ENCODE data around the gene RASSF1. TPM values are rescaled to one million over a fixed set of nuclear protein-coding genes. Genes with fewer than 3 reads are reported as not detected.

RASSF1 gene
- total RNA-seq, 2 experiments from 2014 or later, result 37.5 to 38.5 TPM

- no peak overlapping the region for H3K27ac Mint-ChIP-seq
Measured at GRCh38 chr3:50302095-50303012, 38.3 kb downstream of the RASSF1 start.

GRCh38 chr3:50300681-50301254 is 39.9 kb downstream of the RASSF1 start:
- no peaks in the 10 kb centered on the region for H3K9me3 Mint-ChIP-seq
- peaks cover 2% of the 10 kb centered on the region for H3K36me3 Mint-ChIP-seq (ENCODE audit: low read depth)
- DNase-seq, result no peak
- intact Hi-C loops (cut with micrococcal nuclease), result no loop called here
- H3K4me3 Mint-ChIP-seq, result peak overlapping the region; percentile 99
- CTCF ChIA-PET, result interaction anchor here (0.6 to 2.1 kb wide), 3 partner anchors 20 to 109 kb away, joined by 3 to 12 read pairs (median 3); no protein-coding TSS in a partner anchor
- H3K27ac Mint-ChIP-seq, result peak overlapping the region; percentile 97
- peaks cover 31% of the 10 kb centered on the region for H3K4me1 Mint-ChIP-seq (ENCODE audit: low read depth)
- H3K27me3 Mint-ChIP-seq (ENCODE audit: low read depth), result no peaks in the 10 kb centered on the region

More at GRCh38 chr3:50302095-50303012, 38.3 kb downstream of the RASSF1 start:
- Mint-ChIP-seq H3K36me3 (ENCODE audit: low read depth) (peaks cover 2% of the 10 kb centered on the region), H3K27me3 (ENCODE audit: low read depth) (no peaks in the 10 kb centered on the region), H3K4me1 (ENCODE audit: low read depth) (peaks cover 31% of the 10 kb centered on the region), H3K9me3 (no peaks in the 10 kb centered on the region), H3K4me3 (no peak overlapping the region)
- CTCF ChIA-PET, result interaction anchor here (1.4 kb wide), 1 partner anchor 74 kb away, joined by 4 read pairs; no protein-coding TSS in a partner anchor
- DNase-seq, result no peak
- intact Hi-C loops (cut with micrococcal nuclease), result no loop called here

- intact Hi-C loops (cut with micrococcal nuclease), result loop anchor here (1.0 to 2.0 kb wide), 8 partner anchors 21 to 359 kb away; partner anchors contain the start of genes GNAI2, RBM6 and TMEM115
- H3K27ac Mint-ChIP-seq, result peak overlapping the region; percentile 97
- DNase-seq, result peak; percentile 23
Measured at GRCh38 chr3:50299929-50300680, 40.5 kb downstream of the RASSF1 start.

GRCh38 chr3:50299638-50299928 is 41.1 kb downstream of the RASSF1 start:
- H3K4me3 Mint-ChIP-seq, result peak overlapping the region; percentile 99
- H3K27me3 Mint-ChIP-seq (ENCODE audit: low read depth), result no peaks in the 10 kb centered on the region
- no peaks in the 10 kb centered on the region for H3K9me3 Mint-ChIP-seq
- intact Hi-C loops (cut with micrococcal nuclease), result loop anchor here (1.0 to 2.0 kb wide), 8 partner anchors 22 to 359 kb away; partner anchors contain the start of genes GNAI2, RBM6 and TMEM115
- H3K36me3 Mint-ChIP-seq (ENCODE audit: low read depth), result peaks cover 2% of the 10 kb centered on the region
- CTCF ChIA-PET, result interaction anchor here (0.6 to 2.3 kb wide), 9 partner anchors 21 to 198 kb away, joined by 3 to 15 read pairs (median 6); partner anchors contain the start of gene RASSF1
- DNase-seq, result no peak
- H3K27ac Mint-ChIP-seq, result peak overlapping the region; percentile 97
- peaks cover 27% of the 10 kb centered on the region for H3K4me1 Mint-ChIP-seq (ENCODE audit: low read depth)

More at GRCh38 chr3:50299929-50300680, 40.5 kb downstream of the RASSF1 start:
- H3K9me3 Mint-ChIP-seq, result no peaks in the 10 kb centered on the region
- CTCF ChIA-PET, result interaction anchor here (0.6 to 2.3 kb wide), 9 partner anchors 20 to 108 kb away, joined by 3 to 15 read pairs (median 6); no protein-coding TSS in a partner anchor
- peaks cover 31% of the 10 kb centered on the region for H3K4me1 Mint-ChIP-seq (ENCODE audit: low read depth)
- H3K4me3 Mint-ChIP-seq, result peak overlapping the region; percentile 99
- no peaks in the 10 kb centered on the region for H3K27me3 Mint-ChIP-seq (ENCODE audit: low read depth)
- peaks cover 2% of the 10 kb centered on the region for H3K36me3 Mint-ChIP-seq (ENCODE audit: low read depth)

- intact Hi-C loops (cut with micrococcal nuclease), result loop anchor here (1.0 to 2.0 kb wide), 8 partner anchors 22 to 358 kb away; partner anchors contain the start of genes GNAI2, RBM6 and TMEM115
- Mint-ChIP-seq H3K9me3 (no peaks in the 10 kb centered on the region), H3K27ac (peak within 1 kb of the TSS; percentile 97), H3K36me3 (ENCODE audit: low read depth) (peaks cover 2% of the 10 kb centered on the region), H3K4me1 (ENCODE audit: low read depth) (peaks cover 25% of the 10 kb centered on the region), H3K4me3 (peak within 1 kb of the TSS; percentile 99), H3K27me3 (ENCODE audit: low read depth) (no peaks in the 10 kb centered on the region)
- CTCF ChIA-PET, result interaction anchor here (0.6 to 2.3 kb wide), 10 partner anchors 16 to 199 kb away, joined by 3 to 15 read pairs (median 5); partner anchors contain the start of gene RASSF1
- DNase-seq, result peak; percentile 100
Measured at GRCh38 chr3:50298836-50299637, 41.6 kb downstream of the RASSF1 start, which contains the start of the genes HYAL3 and NAA80. HYAL3 (minus strand) TSS chr3:50299405; CDS start chr3:50295602, 3,803 bp downstream. NAA80 (minus strand) TSS chr3:50299405; CDS start chr3:50297463, 1,942 bp downstream.

GRCh38 chr3:50297896-50298725 is 42.5 kb downstream of the RASSF1 start:
- CTCF ChIA-PET, result interaction anchor here (0.7 to 2.3 kb wide), 4 partner anchors 17 to 70 kb away, joined by 3 to 9 read pairs (median 6); no protein-coding TSS in a partner anchor
- intact Hi-C loops (cut with micrococcal nuclease), result loop anchor here (2.0 kb wide), 2 partner anchors 51 to 357 kb away; partner anchors contain the start of gene RBM6
- H3K4me1 Mint-ChIP-seq (ENCODE audit: low read depth), result peaks cover 25% of the 10 kb centered on the region

GRCh38 chr3:50297384-50297775 is 43.3 kb downstream of the RASSF1 start:
- H3K27me3 Mint-ChIP-seq (ENCODE audit: low read depth), result no peaks in the 10 kb centered on the region
- H3K36me3 Mint-ChIP-seq (ENCODE audit: low read depth), result peaks cover 2% of the 10 kb centered on the region
- H3K27ac Mint-ChIP-seq, result no peak overlapping the region
- CTCF ChIA-PET, result interaction anchor here (0.7 kb wide), 1 partner anchor 29 kb away, joined by 3 read pairs; no protein-coding TSS in a partner anchor
- no peak overlapping the region for H3K4me3 Mint-ChIP-seq
- intact Hi-C loops (cut with micrococcal nuclease), result no loop called here
- H3K9me3 Mint-ChIP-seq, result no peaks in the 10 kb centered on the region
- H3K4me1 Mint-ChIP-seq (ENCODE audit: low read depth), result peaks cover 32% of the 10 kb centered on the region
- no peak for DNase-seq

More at GRCh38 chr3:50297896-50298725, 42.5 kb downstream of the RASSF1 start:
- peak overlapping the region; percentile 97 for H3K27ac Mint-ChIP-seq
- no peaks in the 10 kb centered on the region for H3K9me3 Mint-ChIP-seq
- H3K27me3 Mint-ChIP-seq (ENCODE audit: low read depth), result no peaks in the 10 kb centered on the region
- H3K36me3 Mint-ChIP-seq (ENCODE audit: low read depth), result peaks cover 2% of the 10 kb centered on the region
- peak overlapping the region; percentile 99 for H3K4me3 Mint-ChIP-seq
- DNase-seq, result no peak

GRCh38 chr3:50296721-50297383 is 43.8 kb downstream of the RASSF1 start:
- H3K27ac Mint-ChIP-seq, result no peak overlapping the region
- intact Hi-C loops (cut with micrococcal nuclease), result no loop called here
- no peaks in the 10 kb centered on the region for H3K27me3 Mint-ChIP-seq (ENCODE audit: low read depth)
- no peak for DNase-seq
- H3K36me3 Mint-ChIP-seq (ENCODE audit: low read depth), result peaks cover 2% of the 10 kb centered on the region
- peaks cover 32% of the 10 kb centered on the region for H3K4me1 Mint-ChIP-seq (ENCODE audit: low read depth)
- H3K9me3 Mint-ChIP-seq, result no peaks in the 10 kb centered on the region
- no peak overlapping the region for H3K4me3 Mint-ChIP-seq
- CTCF ChIA-PET, result interaction anchor here (0.7 kb wide), 1 partner anchor 29 kb away, joined by 3 read pairs; no protein-coding TSS in a partner anchor

GRCh38 chr3:50295553-50296431 is 44.8 kb downstream of the RASSF1 start:
- intact Hi-C loops (cut with micrococcal nuclease), result no loop called here
- H3K4me3 Mint-ChIP-seq, result no peak overlapping the region
- no peaks in the 10 kb centered on the region for H3K9me3 Mint-ChIP-seq
- H3K27ac Mint-ChIP-seq, result peak overlapping the region; percentile 11
- no peak for DNase-seq
- CTCF ChIA-PET, result interaction anchor here (0.5 to 0.6 kb wide), 2 partner anchors 26 to 53 kb away, joined by 3 read pairs; no protein-coding TSS in a partner anchor
- H3K4me1 Mint-ChIP-seq (ENCODE audit: low read depth), result peaks cover 35% of the 10 kb centered on the region
- no peaks in the 10 kb centered on the region for H3K27me3 Mint-ChIP-seq (ENCODE audit: low read depth)
- H3K36me3 Mint-ChIP-seq (ENCODE audit: low read depth), result peaks cover 7% of the 10 kb centered on the region
